H1 (cell line): Measurements from ENCODE around the gene SH3RF3. TPM values are rescaled to one million over a fixed set of nuclear protein-coding genes. Genes with fewer than 3 reads are reported as not detected.

Source experiments
- CEBPB ChIP-seq: IDR thresholded peaks from 2 replicates; pipeline ENCODE4 v1.6.1; 2012; ENCODE audit warnings: low read depth, low read length
- GABPA ChIP-seq: IDR thresholded peaks from 2 replicates; pipeline ENCODE4 v1.6.1; 2011; ENCODE audit warnings: mild to moderate bottlenecking, low read length, moderate library complexity, borderline replicate concordance; ENCODE audit not compliant: insufficient read depth
- KDM4A ChIP-seq: IDR thresholded peaks from one replicate; pipeline ENCODE4 v1.7.1; 2012; ENCODE audit warnings: low read depth, mild to moderate bottlenecking, moderate library complexity, low read length, inconsistent platforms; ENCODE audit not compliant: severe bottlenecking
- SRF ChIP-seq: IDR thresholded peaks from 2 replicates; pipeline ENCODE4 v1.6.1; 2011; ENCODE audit warnings: mild to moderate bottlenecking, low read depth, low read length, moderate library complexity
- TAF7 ChIP-seq: optimal IDR thresholded peaks from 2 replicates; pipeline ENCODE3; 2011; ENCODE audit warnings: low read depth, mild to moderate bottlenecking, inconsistent platforms, low read length, moderate library complexity, borderline replicate concordance
- polyA plus RNA-seq, 7 experiments: library from polyadenylated mRNA; depleted of rRNA in 3 of 7; stranded (reverse) in 5 of 7; unstranded in 2 of 7; fragments of >200 nt in 5 of 7; fragments of 200-250 nt in 2 of 7; gene quantifications; 1 replicate in 5 of 7; 2 replicates in 1 of 7; 4 replicates in 1 of 7; pipeline versions ENCODE4 v1.2.1 to v1.2.3, GENCODE V29; 2011 to 2013; ENCODE audit warnings: missing spikeins in 2 of 7, mixed read lengths in 2 of 7
- total RNA-seq: library from RNA; stranded (reverse); fragmentation: NEBNext Ultra II Directional; extraction: Animal tissue kit (Norgen Biotek cat#: 25700); gene quantifications from 2 replicates; pipeline ENCODE4 v1.2.1, GENCODE V29; 2021

Gene SH3RF3
- total and polyA plus RNA-seq, 2 of the 8 experiments (the other 6 are each of a cell fraction or from before 2014, with no cell fraction given) = 0.11 to 0.65 TPM

GRCh38 chr2:109275120-109276012, 146.4 kb downstream of the SH3RF3 start (continued):
- no peak for TF ChIP-seq GABPA
- TF ChIP-seq KDM4A = no peak
- no peak for TF ChIP-seq CEBPB
- no peak for TF ChIP-seq TAF7
- no peak for TF ChIP-seq SRF
